ENCODE measurements around the gene ZPR1. TPM values are rescaled to one million over a fixed set of nuclear protein-coding genes. Genes with fewer than 3 reads are reported as not detected.

The ZPR1 gene
- total RNA-seq, 2 experiments from 2014 or later, result 101 to 102 TPM

- no peaks in the 10 kb centered on the region for H3K9me3 Mint-ChIP-seq
- H3K4me1 Mint-ChIP-seq (ENCODE audit: low read depth), result peaks cover 10% of the 10 kb centered on the region
- no peak overlapping the region for H3K4me3 Mint-ChIP-seq
- intact Hi-C loops (cut with micrococcal nuclease), result loop anchor here (5.0 kb wide), 1 partner anchor 103 kb away; the partner anchor contains the start of gene APOA1
- no peak overlapping the region for H3K27ac Mint-ChIP-seq
- CTCF ChIA-PET, result interaction anchor here (0.6 to 5.5 kb wide), 9 partner anchors 9 to 437 kb away, joined by 3 to 45 read pairs (median 3); no protein-coding TSS in a partner anchor
- H3K27me3 Mint-ChIP-seq, result no peaks in the 10 kb centered on the region
- H3K36me3 Mint-ChIP-seq, result no peaks in the 10 kb centered on the region
- no peak for DNase-seq
- POLR2A ChIA-PET, result no interaction called here
Observed at GRCh38 chr11:116733969-116734508, 53.8 kb downstream of the ZPR1 start.

GRCh38 chr11:116733043-116733755 lies 54.6 kb downstream of the ZPR1 start:
- intact Hi-C loops (cut with micrococcal nuclease), result loop anchor here (5.0 kb wide), 1 partner anchor 104 kb away; the partner anchor contains the start of gene APOA1
- Mint-ChIP-seq H3K9me3 (no peaks in the 10 kb centered on the region), H3K4me1 (ENCODE audit: low read depth) (peaks cover 10% of the 10 kb centered on the region), H3K4me3 (no peak overlapping the region), H3K36me3 (no peaks in the 10 kb centered on the region), H3K27ac (no peak overlapping the region), H3K27me3 (no peaks in the 10 kb centered on the region)
- ChIA-PET CTCF (interaction anchor here (0.6 to 5.5 kb wide), 19 partner anchors 10 to 494 kb away, joined by 3 to 45 read pairs (median 4); no protein-coding TSS in a partner anchor), POLR2A (interaction anchor here (1.0 to 1.2 kb wide), 2 partner anchors 103 to 374 kb away, joined by 3 to 4 read pairs; no protein-coding TSS in a partner anchor)
- DNase-seq, result no peak

- intact Hi-C loops (cut with micrococcal nuclease), result loop anchor here (1.0 to 5.0 kb wide), 2 partner anchors 105 to 374 kb away; partner anchors contain the start of gene APOA1
- Mint-ChIP-seq H3K9me3 (no peaks in the 10 kb centered on the region), H3K4me3 (no peak overlapping the region), H3K36me3 (no peaks in the 10 kb centered on the region), H3K27ac (no peak overlapping the region), H3K4me1 (ENCODE audit: low read depth) (peaks cover 10% of the 10 kb centered on the region), H3K27me3 (no peaks in the 10 kb centered on the region)
- ChIA-PET POLR2A (interaction anchor here (1.0 to 1.2 kb wide), 2 partner anchors 103 to 374 kb away, joined by 3 to 4 read pairs; no protein-coding TSS in a partner anchor), CTCF (interaction anchor here (0.6 to 5.5 kb wide), 26 partner anchors 9 to 551 kb away, joined by 3 to 45 read pairs (median 4); no protein-coding TSS in a partner anchor)
- peak; percentile 73 for DNase-seq
Observed at GRCh38 chr11:116732271-116733042, 55.4 kb downstream of the ZPR1 start.

GRCh38 chr11:116731821-116732220 lies 56.0 kb downstream of the ZPR1 start:
- intact Hi-C loops (cut with micrococcal nuclease), result loop anchor here (1.0 to 5.0 kb wide), 2 partner anchors 105 to 374 kb away; partner anchors contain the start of gene APOA1

GRCh38 chr11:116731097-116731761 lies 56.6 kb downstream of the ZPR1 start:
- intact Hi-C loops (cut with micrococcal nuclease), result loop anchor here (5.0 kb wide), 1 partner anchor 106 kb away; the partner anchor contains the start of gene APOA1
- CTCF ChIA-PET, result interaction anchor here (0.5 to 5.4 kb wide), 3 partner anchors 12 to 374 kb away, joined by 4 to 35 read pairs (median 28); no protein-coding TSS in a partner anchor

More at GRCh38 chr11:116731821-116732220, 56.0 kb downstream of the ZPR1 start:
- ChIA-PET CTCF (interaction anchor here (0.5 to 5.5 kb wide), 15 partner anchors 11 to 552 kb away, joined by 3 to 45 read pairs (median 4); no protein-coding TSS in a partner anchor), POLR2A (no interaction called here)
- Mint-ChIP-seq H3K36me3 (no peaks in the 10 kb centered on the region), H3K9me3 (no peaks in the 10 kb centered on the region), H3K4me3 (no peak overlapping the region), H3K27me3 (no peaks in the 10 kb centered on the region), H3K4me1 (ENCODE audit: low read depth) (peaks cover 10% of the 10 kb centered on the region), H3K27ac (no peak overlapping the region)
- DNase-seq, result no peak

GRCh38 chr11:116730601-116731000 lies 57.2 kb downstream of the ZPR1 start:
- no peak overlapping the region for H3K4me3 Mint-ChIP-seq
- no peak for DNase-seq
- intact Hi-C loops (cut with micrococcal nuclease), result loop anchor here (5.0 kb wide), 1 partner anchor 107 kb away; the partner anchor contains the start of gene APOA1
- no peaks in the 10 kb centered on the region for H3K27me3 Mint-ChIP-seq
- H3K27ac Mint-ChIP-seq, result no peak overlapping the region
- H3K4me1 Mint-ChIP-seq (ENCODE audit: low read depth), result peaks cover 10% of the 10 kb centered on the region
- H3K36me3 Mint-ChIP-seq, result no peaks in the 10 kb centered on the region
- H3K9me3 Mint-ChIP-seq, result no peaks in the 10 kb centered on the region
- POLR2A ChIA-PET, result no interaction called here
- CTCF ChIA-PET, result interaction anchor here (0.8 to 5.4 kb wide), 3 partner anchors 12 to 375 kb away, joined by 3 to 35 read pairs (median 28); no protein-coding TSS in a partner anchor

More at GRCh38 chr11:116731097-116731761, 56.6 kb downstream of the ZPR1 start:
- H3K27me3 Mint-ChIP-seq, result no peaks in the 10 kb centered on the region
- H3K9me3 Mint-ChIP-seq, result no peaks in the 10 kb centered on the region
- H3K27ac Mint-ChIP-seq, result no peak overlapping the region
- DNase-seq, result no peak
- no peak overlapping the region for H3K4me3 Mint-ChIP-seq
- POLR2A ChIA-PET, result no interaction called here
- peaks cover 10% of the 10 kb centered on the region for H3K4me1 Mint-ChIP-seq (ENCODE audit: low read depth)
- H3K36me3 Mint-ChIP-seq, result no peaks in the 10 kb centered on the region

GRCh38 chr11:116730241-116730561 lies 57.6 kb downstream of the ZPR1 start:
- Mint-ChIP-seq H3K4me1 (ENCODE audit: low read depth) (peaks cover 10% of the 10 kb centered on the region), H3K27me3 (no peaks in the 10 kb centered on the region), H3K9me3 (no peaks in the 10 kb centered on the region), H3K4me3 (no peak overlapping the region), H3K27ac (no peak overlapping the region), H3K36me3 (no peaks in the 10 kb centered on the region)
- CTCF ChIA-PET, result interaction anchor here (0.6 to 0.8 kb wide), 2 partner anchors 106 to 411 kb away, joined by 3 read pairs; no protein-coding TSS in a partner anchor
- POLR2A ChIA-PET, result no interaction called here
- DNase-seq, result no peak
- intact Hi-C loops (cut with micrococcal nuclease), result loop anchor here (5.0 kb wide), 1 partner anchor 107 kb away; the partner anchor contains the start of gene APOA1

GRCh38 chr11:116729501-116730240 lies 58.2 kb downstream of the ZPR1 start:
- no peaks in the 10 kb centered on the region for H3K27me3 Mint-ChIP-seq
- DNase-seq, result no peak
- H3K36me3 Mint-ChIP-seq, result no peaks in the 10 kb centered on the region
- ChIA-PET POLR2A (no interaction called here), CTCF (interaction anchor here (0.6 to 0.8 kb wide), 2 partner anchors 106 to 411 kb away, joined by 3 read pairs; no protein-coding TSS in a partner anchor)
- H3K27ac Mint-ChIP-seq, result no peak overlapping the region
- intact Hi-C loops (cut with micrococcal nuclease), result loop anchor here (5.0 kb wide), 1 partner anchor 108 kb away; the partner anchor contains the start of gene APOA1
- peaks cover 10% of the 10 kb centered on the region for H3K4me1 Mint-ChIP-seq (ENCODE audit: low read depth)
- H3K9me3 Mint-ChIP-seq, result no peaks in the 10 kb centered on the region
- H3K4me3 Mint-ChIP-seq, result no peak overlapping the region

GRCh38 chr11:116727990-116728389 lies 59.8 kb downstream of the ZPR1 start:
- intact Hi-C loops (cut with micrococcal nuclease), result no loop called here
- H3K27me3 Mint-ChIP-seq, result peaks cover 1% of the 10 kb centered on the region
- no peak overlapping the region for H3K4me3 Mint-ChIP-seq
- H3K27ac Mint-ChIP-seq, result no peak overlapping the region
- H3K9me3 Mint-ChIP-seq, result no peaks in the 10 kb centered on the region
- DNase-seq, result no peak
- no peaks in the 10 kb centered on the region for H3K36me3 Mint-ChIP-seq
- ChIA-PET POLR2A (no interaction called here), CTCF (interaction anchor here (1.0 kb wide), 1 partner anchor 108 kb away, joined by 3 read pairs; no protein-coding TSS in a partner anchor)
- H3K4me1 Mint-ChIP-seq (ENCODE audit: low read depth), result peaks cover 6% of the 10 kb centered on the region

- H3K9me3 Mint-ChIP-seq, result no peaks in the 10 kb centered on the region
- no peaks in the 10 kb centered on the region for H3K36me3 Mint-ChIP-seq
- H3K4me1 Mint-ChIP-seq (ENCODE audit: low read depth), result no peaks in the 10 kb centered on the region
- ChIA-PET CTCF (no interaction called here), POLR2A (no interaction called here)
- no peak overlapping the region for H3K27ac Mint-ChIP-seq
- DNase-seq, result no peak
- intact Hi-C loops (cut with micrococcal nuclease), result no loop called here
- H3K27me3 Mint-ChIP-seq, result peaks cover 1% of the 10 kb centered on the region
- H3K4me3 Mint-ChIP-seq, result no peak overlapping the region
Observed at GRCh38 chr11:116725434-116726221, 62.2 kb downstream of the ZPR1 start.
